ENCODE data around the gene CNKSR2.

GRCh38 chrX:21610168-21610567 lies 235.9 kb downstream of the CNKSR2 start:
- TF ChIP-seq CTCF (IDR thresholded peaks at IDR 0.05) (no peak), POLR2AphosphoS5 (IDR thresholded peaks at IDR 0.05) (no peak)
